WTC11 (cell line): ENCODE data around the gene UCN. TPM values are rescaled to one million over a fixed set of nuclear protein-coding genes. Genes with fewer than 3 reads are reported as not detected.

Experiments used
- ATF1 ChIP-seq: sonication (generic); formaldehyde crosslinking; IDR thresholded peaks from 2 replicates; pipeline ENCODE4 v1.8.1; 2023; ENCODE audit warnings: mild to moderate bottlenecking, moderate library complexity, missing genetic modification reagents
- EMX1 ChIP-seq: fragments of 250-450 bp; sonication (Bioruptor Pico); IDR thresholded peaks from 2 replicates; pipeline ENCODE4 v1.8.0; 2021; ENCODE audit warnings: mild to moderate bottlenecking
- FOXJ3 ChIP-seq: sonication (generic); formaldehyde crosslinking; IDR thresholded peaks from 2 replicates; pipeline ENCODE4 v1.9.0; 2021; ENCODE audit warnings: missing genetic modification reagents, mild to moderate bottlenecking, borderline replicate concordance
- FOXK1 ChIP-seq: sonication (generic); formaldehyde crosslinking; IDR thresholded peaks from 2 replicates; pipeline ENCODE4 v1.8.0; 2022; ENCODE audit warnings: mild to moderate bottlenecking, moderate library complexity, missing genetic modification reagents
- GRHL2 ChIP-seq: fragments of 250-450 bp; sonication (Bioruptor Pico); IDR thresholded peaks from 2 replicates; pipeline ENCODE4 v1.8.0; 2022; ENCODE audit warnings: mild to moderate bottlenecking, moderate library complexity; ENCODE audit not compliant: insufficient replicate concordance, severe bottlenecking
- IRF2 ChIP-seq: sonication (generic); formaldehyde crosslinking; IDR thresholded peaks from 2 replicates; pipeline ENCODE4 v1.8.0; 2022; ENCODE audit warnings: low read depth, missing genetic modification reagents, borderline replicate concordance
- MYBL2 ChIP-seq: sonication (generic); formaldehyde crosslinking; IDR thresholded peaks from 2 replicates; pipeline ENCODE4 v1.8.1; 2023; ENCODE audit warnings: mild to moderate bottlenecking, moderate library complexity, missing genetic modification reagents
- NFATC4 ChIP-seq: fragments of 250-450 bp; sonication (Bioruptor Pico); IDR thresholded peaks from 2 replicates; pipeline ENCODE4 v1.9.0; 2021; ENCODE audit warnings: mild to moderate bottlenecking
- NR2C2 ChIP-seq: sonication (generic); formaldehyde crosslinking; IDR thresholded peaks from 2 replicates; pipeline ENCODE4 v1.8.0; 2022; ENCODE audit warnings: mild to moderate bottlenecking, missing genetic modification reagents
- RORB ChIP-seq: fragments of 250-450 bp; sonication (Bioruptor Pico); IDR thresholded peaks from 2 replicates; pipeline ENCODE4 v1.9.0; 2021; ENCODE audit warnings: mild to moderate bottlenecking
- SMAD3 ChIP-seq: sonication (generic); formaldehyde crosslinking; IDR thresholded peaks from 2 replicates; pipeline ENCODE4 v1.8.0; 2022; ENCODE audit warnings: missing genetic modification reagents, mild to moderate bottlenecking, borderline replicate concordance
- SMAD4 ChIP-seq: sonication (generic); formaldehyde crosslinking; IDR thresholded peaks from 2 replicates; pipeline ENCODE4 v1.8.0; 2022; ENCODE audit warnings: mild to moderate bottlenecking, missing genetic modification reagents
- TEAD1 ChIP-seq: sonication (generic); formaldehyde crosslinking; IDR thresholded peaks from 2 replicates; pipeline ENCODE4 v1.8.0; 2022; ENCODE audit warnings: mild to moderate bottlenecking, missing genetic modification reagents
- ZBTB21 ChIP-seq: sonication (generic); formaldehyde crosslinking; IDR thresholded peaks from 2 replicates; pipeline ENCODE4 v1.8.1; 2023; ENCODE audit warnings: mild to moderate bottlenecking, missing genetic modification reagents, borderline replicate concordance
- ZNF121 ChIP-seq: sonication (generic); formaldehyde crosslinking; IDR thresholded peaks from 2 replicates; pipeline ENCODE4 v1.8.0; 2023; ENCODE audit warnings: missing genetic modification reagents
- ZNF138 ChIP-seq: sonication (generic); formaldehyde crosslinking; conservative IDR thresholded peaks from 2 replicates; pipeline ENCODE4 v1.8.1; 2022; ENCODE audit warnings: mild to moderate bottlenecking, moderate library complexity, missing genetic modification reagents
- ZNF219 ChIP-seq: sonication (generic); formaldehyde crosslinking; IDR thresholded peaks from 2 replicates; pipeline ENCODE4 v1.8.0; 2023; ENCODE audit warnings: missing genetic modification reagents, mild to moderate bottlenecking, borderline replicate concordance
- ZNF263 ChIP-seq: sonication (generic); formaldehyde crosslinking; IDR thresholded peaks from 2 replicates; pipeline ENCODE4 v1.8.1; 2022; ENCODE audit warnings: low read depth, mild to moderate bottlenecking, moderate library complexity, missing genetic modification reagents
- ZNF416 ChIP-seq: fragments of 250-450 bp; sonication (Bioruptor Pico); IDR thresholded peaks from 2 replicates; pipeline ENCODE4 v1.9.0; 2021; ENCODE audit warnings: mild to moderate bottlenecking, inconsistent platforms
- ZNF671 ChIP-seq: fragments of 250-450 bp; sonication (Bioruptor Pico); IDR thresholded peaks from 2 replicates; pipeline ENCODE4 v1.8.0; 2021; ENCODE audit warnings: mild to moderate bottlenecking
- total RNA-seq: library from RNA; stranded (reverse); gene quantifications from 3 replicates; pipeline ENCODE4 v1.2.3, GENCODE V29; 2021
- TF ChIP-seq, protein P1 (sequence below): sonication (generic); formaldehyde crosslinking; IDR thresholded peaks from 2 replicates; pipeline ENCODE4 v1.8.0; 2023; ENCODE audit warnings: mild to moderate bottlenecking, missing genetic modification reagents
- TF ChIP-seq, protein P2 (sequence below): sonication (generic); formaldehyde crosslinking; IDR thresholded peaks from 2 replicates; pipeline ENCODE4 v1.8.1; 2023; ENCODE audit warnings: mild to moderate bottlenecking, missing genetic modification reagents, moderate library complexity
- TF ChIP-seq, protein P3 (sequence below): sonication (generic); formaldehyde crosslinking; IDR thresholded peaks from 2 replicates; pipeline ENCODE4 v1.8.0; 2022; ENCODE audit warnings: mild to moderate bottlenecking, missing genetic modification reagents
- TF ChIP-seq, protein P4 (sequence below): sonication (generic); formaldehyde crosslinking; IDR thresholded peaks from 2 replicates; pipeline ENCODE4 v1.8.0; 2023; ENCODE audit warnings: missing genetic modification reagents
- TF ChIP-seq, protein P5 (sequence below): sonication (generic); formaldehyde crosslinking; IDR thresholded peaks from 2 replicates; pipeline ENCODE4 v1.8.1; 2022; ENCODE audit warnings: mild to moderate bottlenecking, moderate library complexity, missing genetic modification reagents
- TF ChIP-seq, protein P6 (sequence below): fragments of 250-450 bp; sonication (Bioruptor Pico); IDR thresholded peaks from 2 replicates; pipeline ENCODE4 v1.9.0; 2021; ENCODE audit warnings: mild to moderate bottlenecking
- TF ChIP-seq, protein P7 (sequence below): fragments of 250-450 bp; sonication (Bioruptor Pico); IDR thresholded peaks from 2 replicates; pipeline ENCODE4 v2.1.2; 2022; ENCODE audit warnings: mild to moderate bottlenecking, moderate library complexity
- TF ChIP-seq, protein P8 (sequence below): sonication (generic); formaldehyde crosslinking; conservative IDR thresholded peaks from 2 replicates; pipeline ENCODE4 v1.8.1; 2022; ENCODE audit warnings: mild to moderate bottlenecking, missing genetic modification reagents

Gene UCN
- total RNA-seq, 1 experiment from 2014 or later: 0.68 TPM

DNA sequence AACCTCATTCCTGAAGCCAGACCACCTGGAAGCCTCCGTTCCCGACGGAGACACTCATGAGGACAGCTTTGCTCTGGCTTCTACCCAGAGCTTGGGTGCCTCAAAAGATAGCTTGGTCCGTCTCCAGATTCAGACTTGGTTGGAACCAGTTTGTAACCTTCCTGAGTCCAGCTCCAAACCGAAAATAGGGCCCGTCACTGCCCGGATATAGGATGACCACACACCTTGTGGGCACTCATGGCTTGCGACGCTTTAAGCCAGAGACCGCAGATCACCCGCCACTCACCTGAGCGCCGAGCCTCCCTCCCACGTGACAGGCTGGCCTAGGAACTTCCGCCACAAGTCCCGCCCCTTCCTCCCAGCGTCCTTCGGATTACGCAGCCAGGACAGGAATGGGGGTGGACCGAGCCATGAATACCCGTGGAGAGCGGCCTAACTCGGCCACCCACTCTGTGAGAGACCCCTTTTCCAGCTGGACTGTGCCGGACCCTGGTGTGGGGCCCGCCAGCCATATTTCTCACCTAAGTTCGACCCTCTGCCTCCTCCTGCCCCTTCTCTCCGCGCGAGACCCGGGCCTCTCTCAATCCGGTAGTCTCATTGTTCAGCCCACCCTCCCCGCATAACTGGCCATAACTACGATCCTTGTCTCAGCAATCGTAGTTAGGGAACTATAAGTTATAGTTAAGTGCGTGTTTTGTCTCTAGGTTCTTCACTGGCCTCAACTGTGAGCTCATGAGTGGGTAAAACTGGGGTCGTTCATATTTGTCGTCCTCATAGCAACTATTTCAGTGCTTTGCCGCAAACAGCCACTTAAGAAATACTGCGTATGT is 14.7 kb upstream of the UCN start, which contains the start of gene MPV17 (continued):
- TF ChIP-seq TEAD1 (CRISPR knock-in tag): peak; percentile 56; the same call in 1 of the 2 replicates
- TF ChIP-seq ZNF671 (CRISPR knock-in tag): peak; percentile 48; the same call in 1 of the 2 replicates
- TF ChIP-seq ZNF263 (CRISPR knock-in tag): no peak
- TF ChIP-seq, protein P1, sequence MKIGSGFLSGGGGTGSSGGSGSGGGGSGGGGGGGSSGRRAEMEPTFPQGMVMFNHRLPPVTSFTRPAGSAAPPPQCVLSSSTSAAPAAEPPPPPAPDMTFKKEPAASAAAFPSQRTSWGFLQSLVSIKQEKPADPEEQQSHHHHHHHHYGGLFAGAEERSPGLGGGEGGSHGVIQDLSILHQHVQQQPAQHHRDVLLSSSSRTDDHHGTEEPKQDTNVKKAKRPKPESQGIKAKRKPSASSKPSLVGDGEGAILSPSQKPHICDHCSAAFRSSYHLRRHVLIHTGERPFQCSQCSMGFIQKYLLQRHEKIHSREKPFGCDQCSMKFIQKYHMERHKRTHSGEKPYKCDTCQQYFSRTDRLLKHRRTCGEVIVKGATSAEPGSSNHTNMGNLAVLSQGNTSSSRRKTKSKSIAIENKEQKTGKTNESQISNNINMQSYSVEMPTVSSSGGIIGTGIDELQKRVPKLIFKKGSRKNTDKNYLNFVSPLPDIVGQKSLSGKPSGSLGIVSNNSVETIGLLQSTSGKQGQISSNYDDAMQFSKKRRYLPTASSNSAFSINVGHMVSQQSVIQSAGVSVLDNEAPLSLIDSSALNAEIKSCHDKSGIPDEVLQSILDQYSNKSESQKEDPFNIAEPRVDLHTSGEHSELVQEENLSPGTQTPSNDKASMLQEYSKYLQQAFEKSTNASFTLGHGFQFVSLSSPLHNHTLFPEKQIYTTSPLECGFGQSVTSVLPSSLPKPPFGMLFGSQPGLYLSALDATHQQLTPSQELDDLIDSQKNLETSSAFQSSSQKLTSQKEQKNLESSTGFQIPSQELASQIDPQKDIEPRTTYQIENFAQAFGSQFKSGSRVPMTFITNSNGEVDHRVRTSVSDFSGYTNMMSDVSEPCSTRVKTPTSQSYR (CRISPR knock-in tag): no peak
- TF ChIP-seq ZNF416 (CRISPR knock-in tag): peak; percentile 81
- TF ChIP-seq, protein P2, sequence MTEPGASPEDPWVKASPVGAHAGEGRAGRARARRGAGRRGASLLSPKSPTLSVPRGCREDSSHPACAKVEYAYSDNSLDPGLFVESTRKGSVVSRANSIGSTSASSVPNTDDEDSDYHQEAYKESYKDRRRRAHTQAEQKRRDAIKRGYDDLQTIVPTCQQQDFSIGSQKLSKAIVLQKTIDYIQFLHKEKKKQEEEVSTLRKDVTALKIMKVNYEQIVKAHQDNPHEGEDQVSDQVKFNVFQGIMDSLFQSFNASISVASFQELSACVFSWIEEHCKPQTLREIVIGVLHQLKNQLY (CRISPR knock-in tag): no peak
- no peak for TF ChIP-seq GRHL2 (CRISPR knock-in tag)
- TF ChIP-seq, protein P3, sequence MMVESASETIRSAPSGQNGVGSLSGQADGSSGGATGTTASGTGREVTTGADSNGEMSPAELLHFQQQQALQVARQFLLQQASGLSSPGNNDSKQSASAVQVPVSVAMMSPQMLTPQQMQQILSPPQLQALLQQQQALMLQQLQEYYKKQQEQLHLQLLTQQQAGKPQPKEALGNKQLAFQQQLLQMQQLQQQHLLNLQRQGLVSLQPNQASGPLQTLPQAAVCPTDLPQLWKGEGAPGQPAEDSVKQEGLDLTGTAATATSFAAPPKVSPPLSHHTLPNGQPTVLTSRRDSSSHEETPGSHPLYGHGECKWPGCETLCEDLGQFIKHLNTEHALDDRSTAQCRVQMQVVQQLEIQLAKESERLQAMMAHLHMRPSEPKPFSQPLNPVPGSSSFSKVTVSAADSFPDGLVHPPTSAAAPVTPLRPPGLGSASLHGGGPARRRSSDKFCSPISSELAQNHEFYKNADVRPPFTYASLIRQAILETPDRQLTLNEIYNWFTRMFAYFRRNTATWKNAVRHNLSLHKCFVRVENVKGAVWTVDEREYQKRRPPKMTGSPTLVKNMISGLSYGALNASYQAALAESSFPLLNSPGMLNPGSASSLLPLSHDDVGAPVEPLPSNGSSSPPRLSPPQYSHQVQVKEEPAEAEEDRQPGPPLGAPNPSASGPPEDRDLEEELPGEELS: no peak
- TF ChIP-seq EMX1 (CRISPR knock-in tag): peak; percentile 88
- TF ChIP-seq, protein P4, sequence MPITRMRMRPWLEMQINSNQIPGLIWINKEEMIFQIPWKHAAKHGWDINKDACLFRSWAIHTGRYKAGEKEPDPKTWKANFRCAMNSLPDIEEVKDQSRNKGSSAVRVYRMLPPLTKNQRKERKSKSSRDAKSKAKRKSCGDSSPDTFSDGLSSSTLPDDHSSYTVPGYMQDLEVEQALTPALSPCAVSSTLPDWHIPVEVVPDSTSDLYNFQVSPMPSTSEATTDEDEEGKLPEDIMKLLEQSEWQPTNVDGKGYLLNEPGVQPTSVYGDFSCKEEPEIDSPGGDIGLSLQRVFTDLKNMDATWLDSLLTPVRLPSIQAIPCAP (CRISPR knock-in tag): no peak
- no peak; the same call in 1 of the 2 replicates for TF ChIP-seq SMAD3 (CRISPR knock-in tag)
- TF ChIP-seq ZNF219 (CRISPR knock-in tag): no peak
- TF ChIP-seq FOXK1 (CRISPR knock-in tag): peak; percentile 90
- no peak for TF ChIP-seq NR2C2
- TF ChIP-seq, protein P5, sequence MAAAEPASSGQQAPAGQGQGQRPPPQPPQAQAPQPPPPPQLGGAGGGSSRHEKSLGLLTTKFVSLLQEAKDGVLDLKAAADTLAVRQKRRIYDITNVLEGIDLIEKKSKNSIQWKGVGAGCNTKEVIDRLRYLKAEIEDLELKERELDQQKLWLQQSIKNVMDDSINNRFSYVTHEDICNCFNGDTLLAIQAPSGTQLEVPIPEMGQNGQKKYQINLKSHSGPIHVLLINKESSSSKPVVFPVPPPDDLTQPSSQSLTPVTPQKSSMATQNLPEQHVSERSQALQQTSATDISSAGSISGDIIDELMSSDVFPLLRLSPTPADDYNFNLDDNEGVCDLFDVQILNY (CRISPR knock-in tag): no peak
- TF ChIP-seq ZNF138 (CRISPR knock-in tag): no peak
- no peak for TF ChIP-seq IRF2 (CRISPR knock-in tag)
- TF ChIP-seq NFATC4 (CRISPR knock-in tag): peak; percentile 62
- TF ChIP-seq, protein P6, sequence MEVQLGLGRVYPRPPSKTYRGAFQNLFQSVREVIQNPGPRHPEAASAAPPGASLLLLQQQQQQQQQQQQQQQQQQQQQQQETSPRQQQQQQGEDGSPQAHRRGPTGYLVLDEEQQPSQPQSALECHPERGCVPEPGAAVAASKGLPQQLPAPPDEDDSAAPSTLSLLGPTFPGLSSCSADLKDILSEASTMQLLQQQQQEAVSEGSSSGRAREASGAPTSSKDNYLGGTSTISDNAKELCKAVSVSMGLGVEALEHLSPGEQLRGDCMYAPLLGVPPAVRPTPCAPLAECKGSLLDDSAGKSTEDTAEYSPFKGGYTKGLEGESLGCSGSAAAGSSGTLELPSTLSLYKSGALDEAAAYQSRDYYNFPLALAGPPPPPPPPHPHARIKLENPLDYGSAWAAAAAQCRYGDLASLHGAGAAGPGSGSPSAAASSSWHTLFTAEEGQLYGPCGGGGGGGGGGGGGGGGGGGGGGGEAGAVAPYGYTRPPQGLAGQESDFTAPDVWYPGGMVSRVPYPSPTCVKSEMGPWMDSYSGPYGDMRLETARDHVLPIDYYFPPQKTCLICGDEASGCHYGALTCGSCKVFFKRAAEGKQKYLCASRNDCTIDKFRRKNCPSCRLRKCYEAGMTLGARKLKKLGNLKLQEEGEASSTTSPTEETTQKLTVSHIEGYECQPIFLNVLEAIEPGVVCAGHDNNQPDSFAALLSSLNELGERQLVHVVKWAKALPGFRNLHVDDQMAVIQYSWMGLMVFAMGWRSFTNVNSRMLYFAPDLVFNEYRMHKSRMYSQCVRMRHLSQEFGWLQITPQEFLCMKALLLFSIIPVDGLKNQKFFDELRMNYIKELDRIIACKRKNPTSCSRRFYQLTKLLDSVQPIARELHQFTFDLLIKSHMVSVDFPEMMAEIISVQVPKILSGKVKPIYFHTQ (CRISPR knock-in tag): 0 out of 2 replicates have a peak, but pooled peaks have one; percentile 52
- no peak for TF ChIP-seq ATF1
- TF ChIP-seq SMAD4 (CRISPR knock-in tag): no peak
- TF ChIP-seq ZNF121 (CRISPR knock-in tag): no peak
- TF ChIP-seq ZBTB21 (CRISPR knock-in tag): no peak
- TF ChIP-seq FOXJ3 (CRISPR knock-in tag): no peak
- TF ChIP-seq, protein P7, sequence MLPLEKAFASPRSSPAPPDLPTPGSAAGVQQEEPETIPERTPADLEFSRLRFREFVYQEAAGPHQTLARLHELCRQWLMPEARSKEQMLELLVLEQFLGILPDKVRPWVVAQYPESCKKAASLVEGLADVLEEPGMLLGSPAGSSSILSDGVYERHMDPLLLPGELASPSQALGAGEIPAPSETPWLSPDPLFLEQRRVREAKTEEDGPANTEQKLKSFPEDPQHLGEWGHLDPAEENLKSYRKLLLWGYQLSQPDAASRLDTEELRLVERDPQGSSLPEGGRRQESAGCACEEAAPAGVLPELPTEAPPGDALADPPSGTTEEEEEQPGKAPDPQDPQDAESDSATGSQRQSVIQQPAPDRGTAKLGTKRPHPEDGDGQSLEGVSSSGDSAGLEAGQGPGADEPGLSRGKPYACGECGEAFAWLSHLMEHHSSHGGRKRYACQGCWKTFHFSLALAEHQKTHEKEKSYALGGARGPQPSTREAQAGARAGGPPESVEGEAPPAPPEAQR (CRISPR knock-in tag): no peak
- TF ChIP-seq MYBL2 (CRISPR knock-in tag): peak; percentile 45; the same call in 1 of the 2 replicates
- TF ChIP-seq RORB (CRISPR knock-in tag): no peak
- TF ChIP-seq, protein P8, sequence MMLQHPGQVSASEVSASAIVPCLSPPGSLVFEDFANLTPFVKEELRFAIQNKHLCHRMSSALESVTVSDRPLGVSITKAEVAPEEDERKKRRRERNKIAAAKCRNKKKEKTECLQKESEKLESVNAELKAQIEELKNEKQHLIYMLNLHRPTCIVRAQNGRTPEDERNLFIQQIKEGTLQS (CRISPR knock-in tag): no peak
